Measurements from ENCODE around the gene GPR39.

The GPR39 gene

GRCh38 chr2:132627536-132627935, 210.9 kb downstream of the GPR39 start:
- in situ Hi-C loops (cut with HindIII; ENCODE audit: low sequenced_read_pairs), result no loop called here

- in situ Hi-C loops (cut with HindIII; ENCODE audit: low sequenced_read_pairs), result no loop called here
Observed at GRCh38 chr2:132632000-132632649, 215.5 kb downstream of the GPR39 start.

DNA sequence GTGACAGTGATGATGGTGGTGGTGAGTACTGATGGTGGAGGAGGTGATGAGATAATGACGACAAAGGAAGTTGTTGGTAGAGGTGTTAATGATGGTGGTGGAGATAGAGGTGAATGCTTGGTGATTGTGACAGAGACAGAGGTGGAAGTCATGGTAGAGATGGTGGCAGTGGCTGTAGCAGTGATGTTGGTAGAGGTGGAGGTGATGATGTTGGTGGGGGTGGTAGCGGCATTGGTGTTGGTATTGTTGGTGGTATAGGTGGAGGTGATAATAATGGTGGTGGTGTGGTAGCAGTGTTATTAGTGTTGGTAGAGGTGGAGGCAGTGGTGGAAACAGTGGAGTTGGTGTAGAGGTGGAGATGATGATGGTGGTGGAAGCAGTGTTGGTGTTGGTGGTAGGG, 217.0 kb downstream of the GPR39 start:
- in situ Hi-C loops (cut with HindIII; ENCODE audit: low sequenced_read_pairs), result no loop called here

GRCh38 chr2:132636346-132636745, 219.7 kb downstream of the GPR39 start:
- in situ Hi-C loops (cut with HindIII; ENCODE audit: low sequenced_read_pairs), result no loop called here

- in situ Hi-C loops (cut with HindIII; ENCODE audit: low sequenced_read_pairs), result no loop called here
Observed at GRCh38 chr2:132638313-132639040, 221.9 kb downstream of the GPR39 start.

DNA sequence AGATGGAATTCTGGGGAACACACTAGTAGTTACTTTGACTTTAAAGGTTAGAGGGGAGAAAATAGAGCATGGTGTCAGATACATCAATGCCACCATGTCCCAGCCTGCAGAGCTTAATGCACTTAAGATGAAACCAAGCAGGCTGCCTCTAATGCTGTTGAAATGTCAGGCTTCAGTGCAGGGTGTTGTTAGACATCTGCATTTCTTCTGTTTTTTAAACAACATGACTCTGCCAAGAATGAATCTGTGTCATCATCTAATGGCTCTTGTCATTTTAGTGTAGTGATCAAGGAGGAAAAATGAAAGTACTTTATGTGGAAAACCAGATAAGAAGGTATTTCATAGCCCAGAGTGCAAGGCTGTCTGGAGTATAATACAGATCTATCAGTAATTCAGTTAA, 223.5 kb downstream of the GPR39 start:
- in situ Hi-C loops (cut with HindIII; ENCODE audit: low sequenced_read_pairs), result no loop called here

DNA sequence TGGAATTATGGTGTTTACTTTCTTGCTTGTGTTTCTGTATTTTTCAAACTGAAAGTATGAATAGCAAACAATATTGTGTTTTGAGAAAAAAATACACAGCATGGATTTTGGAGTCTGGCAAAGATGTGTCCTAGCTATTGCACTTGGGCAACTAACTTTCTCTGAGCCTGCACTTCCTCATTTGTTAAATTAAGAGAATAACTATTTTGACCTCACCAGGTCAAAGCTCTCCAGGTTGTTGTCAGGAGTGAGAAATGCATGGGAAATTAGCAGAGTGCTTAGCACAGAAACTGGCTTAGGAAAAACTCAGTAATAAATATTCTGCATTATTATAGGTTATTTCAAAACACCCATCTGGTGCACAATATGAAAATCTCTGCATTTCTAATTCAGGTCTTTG, 225.2 kb downstream of the GPR39 start:
- in situ Hi-C loops (cut with HindIII; ENCODE audit: low sequenced_read_pairs), result no loop called here

GRCh38 chr2:132642415-132642814, 225.8 kb downstream of the GPR39 start:
- in situ Hi-C loops (cut with HindIII; ENCODE audit: low sequenced_read_pairs), result no loop called here

GRCh38 chr2:132645176-132645575, 228.6 kb downstream of the GPR39 start:
- in situ Hi-C loops (cut with HindIII; ENCODE audit: low sequenced_read_pairs), result no loop called here

DNA sequence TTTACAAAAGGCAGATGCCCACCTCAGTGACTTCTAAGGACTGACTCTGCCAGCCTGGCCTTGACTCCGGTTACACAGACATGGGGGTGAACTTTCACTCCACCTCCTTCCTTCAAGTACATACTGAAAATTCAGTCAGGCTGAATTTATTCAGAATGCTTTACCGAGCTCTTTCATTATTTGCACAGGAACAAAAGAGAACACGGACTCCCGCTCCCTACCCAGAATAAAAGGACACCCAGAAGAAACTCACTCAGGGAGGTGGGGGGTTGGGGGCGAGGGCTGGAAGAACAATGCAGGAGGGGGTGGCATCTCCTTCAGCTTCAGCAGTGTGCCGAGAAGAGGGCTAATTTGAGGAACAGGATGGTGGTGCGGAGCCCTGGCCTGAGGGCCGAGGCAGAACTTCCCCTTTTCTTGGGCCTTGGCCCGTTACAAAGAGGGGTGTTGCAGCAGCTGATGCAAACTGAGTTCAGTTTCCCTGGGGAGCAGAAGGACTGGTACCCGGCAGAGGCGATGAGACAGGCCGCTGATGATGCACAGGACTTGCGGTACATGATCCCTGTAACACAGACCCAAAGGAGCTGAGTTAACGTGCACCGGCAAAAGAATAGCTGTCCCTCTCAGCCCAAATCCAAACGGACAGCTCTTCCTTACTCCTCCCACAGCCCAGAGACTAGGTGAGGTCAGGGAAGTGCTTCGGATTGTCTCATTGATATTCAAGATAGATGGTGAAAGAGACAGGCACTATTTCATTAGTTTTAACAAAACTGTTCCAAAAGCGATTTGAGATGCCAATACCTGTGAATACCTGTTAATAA, 229.3 kb downstream of the GPR39 start:
- in situ Hi-C loops (cut with HindIII; ENCODE audit: low sequenced_read_pairs), result no loop called here

DNA sequence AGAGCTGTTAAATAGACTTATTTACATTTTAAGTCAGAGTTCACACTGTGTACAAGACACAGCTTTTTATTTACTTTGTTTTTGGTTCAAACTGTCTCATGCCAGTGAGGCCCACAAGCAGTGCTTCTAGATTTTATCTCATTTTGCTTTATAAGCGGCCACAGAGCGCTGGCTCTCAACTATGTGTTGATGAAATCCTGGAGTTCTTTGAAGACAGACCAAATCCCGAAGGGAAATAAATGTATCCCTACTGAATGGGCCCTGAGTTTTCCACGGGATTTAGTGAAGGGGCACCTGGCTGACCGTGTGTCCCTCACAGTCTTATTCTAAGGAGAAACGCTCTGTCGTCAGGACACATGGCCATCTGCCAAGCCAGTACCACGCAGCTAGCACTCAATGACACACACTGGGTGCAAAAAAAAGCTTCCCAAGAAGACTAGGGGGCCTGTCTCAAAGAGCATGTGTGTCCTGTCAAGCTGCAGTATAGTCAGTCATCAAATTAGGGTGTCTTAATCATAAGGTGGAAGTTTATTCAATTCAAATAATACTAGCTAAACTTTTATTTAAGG, 230.0 kb downstream of the GPR39 start:
- in situ Hi-C loops (cut with HindIII; ENCODE audit: low sequenced_read_pairs), result no loop called here

DNA sequence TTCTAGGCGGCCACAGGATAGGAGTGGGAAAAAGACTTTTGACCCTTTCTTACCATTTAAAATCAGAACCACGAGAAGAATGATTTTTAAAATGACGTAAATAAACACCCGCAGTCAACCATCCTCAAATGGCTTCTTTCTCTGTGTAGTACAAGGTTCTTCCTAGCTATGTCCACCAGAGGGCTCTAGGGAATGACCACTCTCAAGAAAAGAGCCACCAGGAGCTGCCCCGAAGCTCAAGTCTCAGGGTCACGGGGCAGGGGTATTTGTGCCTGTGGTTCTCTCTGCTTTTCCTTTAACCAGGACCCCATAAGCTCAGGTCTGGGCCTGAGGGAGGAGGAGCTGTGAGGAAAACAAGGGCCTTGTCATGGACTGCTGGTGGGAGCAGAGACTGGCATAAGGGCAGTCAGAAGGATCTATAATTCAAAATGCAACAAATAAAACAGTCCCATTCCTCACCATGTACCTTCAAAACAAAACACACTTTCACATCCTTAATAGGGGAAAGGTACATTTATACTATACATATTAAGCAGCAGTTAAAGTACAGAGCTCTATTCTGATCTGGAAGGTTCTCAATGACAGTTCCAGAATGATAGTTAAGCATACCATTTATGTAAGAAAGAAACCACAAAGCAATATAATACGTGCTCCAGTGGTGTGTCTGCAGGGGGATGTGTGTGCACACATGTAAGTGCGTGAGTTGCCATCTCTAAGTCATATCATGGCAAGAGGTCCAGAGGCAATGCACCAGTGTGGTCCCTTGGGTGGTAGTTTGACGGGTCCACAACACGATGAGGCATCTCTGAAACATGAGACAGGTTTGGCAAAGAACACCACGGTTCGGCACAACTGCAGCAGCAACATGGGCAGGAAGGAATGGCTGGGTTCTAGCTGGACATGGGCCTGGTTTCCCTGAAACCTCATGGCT, 234.8 kb downstream of the GPR39 start:
- in situ Hi-C loops (cut with HindIII; ENCODE audit: low sequenced_read_pairs), result loop anchor here (25.0 kb wide), 1 partner anchor 1186 kb away; no protein-coding TSS in a partner anchor

GRCh38 chr2:132652474-132652873, 235.9 kb downstream of the GPR39 start:
- in situ Hi-C loops (cut with HindIII; ENCODE audit: low sequenced_read_pairs), result loop anchor here (25.0 kb wide), 1 partner anchor 1185 kb away; no protein-coding TSS in a partner anchor

GRCh38 chr2:132654335-132654734, 237.7 kb downstream of the GPR39 start:
- in situ Hi-C loops (cut with HindIII; ENCODE audit: low sequenced_read_pairs), result loop anchor here (25.0 kb wide), 1 partner anchor 1183 kb away; no protein-coding TSS in a partner anchor

DNA sequence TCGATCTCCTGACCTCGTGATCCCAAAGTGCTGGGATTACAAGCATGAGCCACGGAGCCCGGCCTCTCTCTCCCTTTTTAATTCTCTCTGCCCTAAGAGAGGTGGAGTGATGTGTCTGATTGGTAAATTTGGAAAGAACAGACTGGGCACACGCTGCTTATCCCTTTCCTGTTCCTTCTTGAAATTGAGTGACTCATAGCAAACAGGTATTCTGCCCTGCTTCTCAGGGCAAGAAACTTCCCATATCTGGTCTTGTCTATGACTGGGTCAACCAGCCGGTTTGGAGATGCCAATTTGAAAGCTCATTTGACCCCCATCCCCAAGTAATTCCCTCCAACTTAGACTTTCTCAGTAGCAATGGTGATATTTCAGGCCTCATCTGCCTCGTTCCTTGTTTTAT, 238.4 kb downstream of the GPR39 start:
- in situ Hi-C loops (cut with HindIII; ENCODE audit: low sequenced_read_pairs), result loop anchor here (25.0 kb wide), 1 partner anchor 1182 kb away; no protein-coding TSS in a partner anchor

GRCh38 chr2:132656266-132656975, 239.8 kb downstream of the GPR39 start:
- in situ Hi-C loops (cut with HindIII; ENCODE audit: low sequenced_read_pairs), result loop anchor here (25.0 kb wide), 1 partner anchor 1181 kb away; no protein-coding TSS in a partner anchor

DNA sequence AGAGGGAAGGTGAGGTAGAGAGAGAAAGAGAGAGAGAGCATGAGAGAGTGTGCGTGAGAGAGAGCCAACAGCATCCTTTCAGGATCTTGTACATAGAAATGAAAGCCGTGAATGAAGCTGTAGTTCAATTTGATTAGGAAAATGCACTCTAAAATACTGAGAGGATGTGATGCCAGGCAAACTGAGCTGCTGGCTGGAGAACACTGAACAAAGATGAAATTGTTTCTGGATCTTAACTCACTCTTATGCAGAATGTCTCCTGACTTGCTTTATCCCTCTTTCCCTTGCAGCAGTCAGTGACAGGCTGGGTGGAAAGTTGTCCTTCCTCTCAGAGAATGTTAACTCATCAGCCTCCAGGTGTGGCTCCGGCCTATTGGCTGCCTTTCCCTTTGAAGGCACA, 242.7 kb downstream of the GPR39 start:
- in situ Hi-C loops (cut with HindIII; ENCODE audit: low sequenced_read_pairs), result loop anchor here (25.0 kb wide), 1 partner anchor 1178 kb away; no protein-coding TSS in a partner anchor

GRCh38 chr2:132662732-132663131, 246.1 kb downstream of the GPR39 start:
- in situ Hi-C loops (cut with HindIII; ENCODE audit: low sequenced_read_pairs), result loop anchor here (25.0 kb wide), 1 partner anchor 1175 kb away; no protein-coding TSS in a partner anchor

DNA sequence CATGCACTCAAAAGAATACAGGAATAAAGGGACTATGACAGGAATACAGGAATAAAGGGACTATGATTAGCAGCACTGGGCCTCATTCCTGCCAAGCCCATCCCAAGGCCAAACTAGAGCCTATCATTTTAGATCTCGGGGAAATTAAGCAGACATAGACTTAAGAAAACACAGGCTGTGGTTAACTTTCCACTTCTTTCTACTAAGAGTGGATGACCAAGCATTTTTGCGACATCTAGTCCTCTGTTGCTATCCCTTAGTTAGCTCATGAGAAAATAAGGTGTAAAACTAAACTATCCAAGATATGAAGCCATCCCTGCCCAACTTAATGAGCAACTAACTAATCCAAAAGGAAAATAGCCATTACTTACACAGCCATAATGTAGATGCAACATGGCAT, 247.5 kb downstream of the GPR39 start:
- in situ Hi-C loops (cut with HindIII; ENCODE audit: low sequenced_read_pairs), result loop anchor here (25.0 kb wide), 1 partner anchor 1173 kb away; no protein-coding TSS in a partner anchor
